B cell (primary cell): ENCODE results near the gene YOD1.

Experiments used
- EZH2 ChIP-seq: IDR thresholded peaks from 2 replicates; pipeline ENCODE4 v1.6.1; 2012; ENCODE audit warnings: borderline replicate concordance, low read depth, mild to moderate bottlenecking, moderate library complexity, low read length; ENCODE audit not compliant: insufficient read depth, poor library complexity, severe bottlenecking
- TF ChIP-seq, protein P1 (sequence below): fragments of 200-600 bp; IDR thresholded peaks from one replicate; pipeline ENCODE4 v1.8.0; 2022; ENCODE audit warnings: antibody characterized with exemption, mild to moderate bottlenecking

DNA sequence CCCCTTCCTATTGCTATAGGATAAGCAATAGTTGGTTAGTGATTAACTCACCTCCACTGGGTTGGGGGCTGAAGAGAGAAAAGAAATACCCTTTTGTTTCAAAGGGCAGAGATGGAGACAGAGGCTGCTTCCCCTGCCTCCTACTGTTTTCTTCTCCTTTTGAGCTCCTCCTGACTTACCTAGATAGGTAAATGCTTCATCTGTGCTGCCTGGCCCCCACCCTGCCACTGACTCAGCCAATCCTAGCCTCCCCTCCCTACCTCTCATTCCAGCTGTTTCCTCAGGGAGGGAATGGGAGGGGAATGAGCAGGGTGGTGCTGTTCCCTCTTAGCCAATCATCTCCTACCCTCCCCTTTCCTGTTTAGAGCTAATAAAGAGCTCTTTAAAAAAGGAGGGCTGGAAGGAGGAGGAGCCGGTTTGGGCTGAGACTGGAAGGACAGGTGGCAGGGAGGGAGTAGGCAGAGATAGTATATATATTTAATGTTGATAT is 18.4 kb downstream of the YOD1 start, which contains the start of gene C1orf116:
- TF ChIP-seq, protein P1, sequence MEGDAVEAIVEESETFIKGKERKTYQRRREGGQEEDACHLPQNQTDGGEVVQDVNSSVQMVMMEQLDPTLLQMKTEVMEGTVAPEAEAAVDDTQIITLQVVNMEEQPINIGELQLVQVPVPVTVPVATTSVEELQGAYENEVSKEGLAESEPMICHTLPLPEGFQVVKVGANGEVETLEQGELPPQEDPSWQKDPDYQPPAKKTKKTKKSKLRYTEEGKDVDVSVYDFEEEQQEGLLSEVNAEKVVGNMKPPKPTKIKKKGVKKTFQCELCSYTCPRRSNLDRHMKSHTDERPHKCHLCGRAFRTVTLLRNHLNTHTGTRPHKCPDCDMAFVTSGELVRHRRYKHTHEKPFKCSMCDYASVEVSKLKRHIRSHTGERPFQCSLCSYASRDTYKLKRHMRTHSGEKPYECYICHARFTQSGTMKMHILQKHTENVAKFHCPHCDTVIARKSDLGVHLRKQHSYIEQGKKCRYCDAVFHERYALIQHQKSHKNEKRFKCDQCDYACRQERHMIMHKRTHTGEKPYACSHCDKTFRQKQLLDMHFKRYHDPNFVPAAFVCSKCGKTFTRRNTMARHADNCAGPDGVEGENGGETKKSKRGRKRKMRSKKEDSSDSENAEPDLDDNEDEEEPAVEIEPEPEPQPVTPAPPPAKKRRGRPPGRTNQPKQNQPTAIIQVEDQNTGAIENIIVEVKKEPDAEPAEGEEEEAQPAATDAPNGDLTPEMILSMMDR: no peak
- no peak for TF ChIP-seq EZH2
